Suprapubic skin (tissue), 4 donors: ENCODE results near the gene TIMM44. TPM values are rescaled to one million over a fixed set of nuclear protein-coding genes. Genes with fewer than 3 reads are reported as not detected.
"Not testable (repeated sequence)": the region's sequence is repeated elsewhere in the genome, so short reads cannot be mapped to it uniquely, and the experiment has no call there.

ENCODE experiments used
- DNase-seq, 2 donors: peaks; one replicate each; pipeline ENCODE4 v3.0.0-alpha.2; 2019; ENCODE audit warnings: low spot score in 2 of 2
- H3K27ac ChIP-seq: fragments of 200-600 bp; sonication (generic); one replicate; pipeline ENCODE4 v1.5.1; 2019
- H3K27me3 ChIP-seq: fragments of 200-600 bp; sonication (generic); one replicate; pipeline ENCODE4 v1.5.1; 2019
- H3K36me3 ChIP-seq: fragments of 200-600 bp; sonication (generic); one replicate; pipeline ENCODE4 v1.5.1; 2019
- H3K4me1 ChIP-seq: fragments of 200-600 bp; sonication (generic); one replicate; pipeline ENCODE4 v1.5.1; 2019
- H3K4me3 ChIP-seq: fragments of 200-600 bp; sonication (generic); one replicate; pipeline ENCODE4 v1.5.1; 2019; ENCODE audit warnings: mild to moderate bottlenecking
- H3K9me3 ChIP-seq: fragments of 200-600 bp; sonication (generic); one replicate; pipeline ENCODE4 v1.5.1; 2019
- CTCF ChIP-seq, 2 donors: fragments of 200-600 bp in 1 of 2; fragments of 450-650 bp in 1 of 2; sonication (generic) in 1 of 2; IDR thresholded peaks; one replicate each; pipeline ENCODE4 v1.5.1; 2016 to 2019; ENCODE audit warnings: antibody characterized with exemption in 2 of 2, mild to moderate bottlenecking in 1 of 2, moderate library complexity in 1 of 2
- EP300 ChIP-seq: sonication (generic); formaldehyde crosslinking; IDR thresholded peaks from one replicate; pipeline ENCODE4 v1.6.1; 2017; ENCODE audit warnings: antibody characterized with exemption
- POLR2A ChIP-seq, 2 donors: fragments of 450-650 bp; IDR thresholded peaks; one replicate each; pipeline ENCODE4 v1.6.1; 2017; ENCODE audit warnings: antibody characterized with exemption in 2 of 2, mild to moderate bottlenecking in 2 of 2, moderate library complexity in 2 of 2
- POLR2AphosphoS5 ChIP-seq, 3 donors: sonication (generic); formaldehyde crosslinking; IDR thresholded peaks; one replicate each; pipeline ENCODE4 v1.6.1; 2017; ENCODE audit warnings: antibody characterized with exemption in 3 of 3
- WGBS: methylation state at CpG from one replicate; pipeline ENCODE4 v1.1.5; 2018; 5-methylcytosine and 5-hydroxymethylcytosine counted together
- total RNA-seq, 4 donors: library from RNA; depleted of rRNA; stranded (reverse); fragments of >200 nt; gene quantifications; one replicate each; pipeline ENCODE4 v1.1.0, GENCODE V29; 2016

The TIMM44 gene
- total RNA-seq, 4 donors from 2014 or later, result 34.6 to 85.1 (median 54.5) TPM

DNA sequence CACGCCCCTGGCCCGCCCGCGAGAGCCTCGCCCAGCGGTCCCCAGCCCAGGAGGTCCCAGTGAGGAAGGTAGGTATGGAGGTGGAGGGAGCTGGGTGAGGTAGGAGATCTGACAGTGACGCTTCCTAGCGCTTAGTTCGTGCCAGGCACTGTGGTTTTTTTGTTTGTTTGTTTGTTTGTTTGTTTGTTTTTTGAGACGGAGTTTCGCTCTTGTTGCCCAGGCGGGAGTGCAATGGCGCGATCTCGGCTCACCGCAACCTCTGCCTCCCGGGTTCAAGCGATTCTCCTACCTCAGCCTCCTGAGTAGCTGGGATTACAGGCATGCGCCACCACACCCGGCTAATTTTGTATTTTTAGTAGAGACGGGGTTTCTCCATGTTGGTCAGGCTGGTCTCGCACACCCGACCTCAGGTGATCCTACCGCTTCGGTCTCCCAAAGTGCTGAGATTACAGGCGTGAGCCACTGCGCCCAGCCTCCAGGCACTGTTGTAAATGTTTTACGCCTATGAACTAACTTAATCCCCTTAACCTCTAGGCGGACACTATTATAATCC lies 25.3 kb downstream of the TIMM44 start:
- not testable (repeated sequence) for H3K9me3 ChIP-seq, DNase-seq, H3K27ac ChIP-seq
- 32% methylated on average over 29 of the region's 29 CpGs for WGBS
- Histone ChIP-seq H3K36me3 (peaks cover 16% of the 10 kb centered on the region), H3K4me3 (peak overlapping the region; percentile 45), H3K27me3 (peaks cover 50% of the 10 kb centered on the region), H3K4me1 (peaks cover 68% of the 10 kb centered on the region)
- peak in 1 of 2 donors; percentile 4 for TF ChIP-seq CTCF (IDR thresholded peaks at IDR 0.05)

GRCh38 chr19:7917267-7918061 lies 26.0 kb downstream of the TIMM44 start:
- H3K27me3 ChIP-seq, result peaks cover 50% of the 10 kb centered on the region
- DNase-seq, result no peak
- peaks cover 65% of the 10 kb centered on the region for H3K4me1 ChIP-seq

DNA sequence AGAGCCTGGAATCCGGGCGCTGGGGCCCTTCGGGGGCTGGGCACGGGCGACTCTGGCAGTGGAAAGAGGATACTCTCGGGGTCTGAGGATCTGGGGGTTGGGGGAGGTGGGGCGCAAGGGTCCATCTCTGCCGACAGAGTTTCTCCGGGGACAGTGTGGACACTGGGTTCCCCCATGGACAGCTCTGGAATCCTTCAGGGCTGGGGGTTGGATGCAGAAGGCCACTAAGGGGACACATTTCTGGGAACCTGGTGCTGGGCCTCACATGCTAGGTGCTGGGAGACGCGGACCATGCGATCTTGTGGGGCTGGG lies 26.6 kb downstream of the TIMM44 start:
- Histone ChIP-seq H3K4me1 (peaks cover 60% of the 10 kb centered on the region), H3K27ac (no peak overlapping the region), H3K36me3 (peaks cover 16% of the 10 kb centered on the region), H3K9me3 (no peaks in the 10 kb centered on the region), H3K4me3 (peak overlapping the region; percentile 45), H3K27me3 (peaks cover 50% of the 10 kb centered on the region)
- no CpG with 5 or more reads among the region's 12 CpGs for WGBS
- TF ChIP-seq CTCF (IDR thresholded peaks at IDR 0.05), result no peak
- TF ChIP-seq POLR2A (IDR thresholded peaks at IDR 0.05), result no peak
- no peak for TF ChIP-seq POLR2AphosphoS5 (IDR thresholded peaks at IDR 0.05)
- no peak for TF ChIP-seq EP300
- DNase-seq, result peak in 1 of 2 donors; percentile 68

More at GRCh38 chr19:7917267-7918061, 26.0 kb downstream of the TIMM44 start:
- Histone ChIP-seq H3K27ac (no peak overlapping the region), H3K9me3 (no peaks in the 10 kb centered on the region), H3K36me3 (peaks cover 16% of the 10 kb centered on the region), H3K4me3 (peak overlapping the region; percentile 45)
- no peak for TF ChIP-seq POLR2A (IDR thresholded peaks at IDR 0.05)
- TF ChIP-seq CTCF (IDR thresholded peaks at IDR 0.05), result peak; percentile 21 to 67
- TF ChIP-seq EP300, result no peak
- WGBS, result under 1% methylated on average over 58 of the region's 71 CpGs

DNA sequence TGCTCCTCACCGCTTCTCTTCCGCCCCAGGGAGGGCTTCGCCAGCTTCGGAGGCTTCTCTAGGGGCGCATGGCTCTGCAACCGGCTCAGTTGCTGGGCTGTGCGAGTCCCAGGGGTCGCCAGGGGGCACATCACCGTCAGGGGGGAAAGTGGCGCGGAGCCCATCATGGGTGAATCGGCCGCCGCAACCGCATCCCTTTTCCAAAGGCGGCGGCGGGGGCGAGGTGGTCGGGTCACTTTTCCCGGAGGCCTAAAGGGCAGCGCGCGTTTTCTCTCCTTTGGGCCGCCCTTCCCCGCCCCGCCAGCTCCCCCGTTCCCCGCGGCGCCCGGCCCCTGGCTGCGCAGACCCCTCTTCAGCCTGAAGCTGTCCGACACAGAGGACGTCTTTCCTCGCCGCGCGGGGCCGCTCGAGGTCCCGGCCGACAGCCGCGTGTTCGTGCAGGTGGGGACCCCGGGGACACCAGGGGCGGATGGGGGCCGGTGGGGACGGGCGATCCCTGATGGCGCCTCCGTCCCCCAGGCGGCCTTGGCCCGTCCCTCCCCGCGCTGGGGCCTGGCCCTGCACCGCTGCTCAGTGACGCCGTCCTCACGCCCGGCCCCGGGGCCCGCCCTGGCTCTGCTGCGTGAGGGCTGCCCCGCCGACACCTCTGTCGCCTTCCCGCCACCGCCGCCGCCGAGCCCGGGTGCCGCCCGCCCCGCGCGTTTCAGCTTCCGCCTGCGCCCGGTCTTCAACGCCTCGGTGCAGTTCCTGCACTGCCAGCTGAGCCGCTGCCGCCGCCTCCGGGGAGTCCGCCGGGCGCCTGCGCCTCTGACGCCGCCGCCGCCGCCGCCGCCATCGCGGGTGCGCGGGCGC lies 27.1 kb downstream of the TIMM44 start:
- Histone ChIP-seq H3K36me3 (peaks cover 21% of the 10 kb centered on the region), H3K27me3 (peaks cover 50% of the 10 kb centered on the region), H3K9me3 (no peaks in the 10 kb centered on the region), H3K27ac (no peak overlapping the region), H3K4me3 (peak overlapping the region; percentile 45), H3K4me1 (peaks cover 58% of the 10 kb centered on the region)
- TF ChIP-seq CTCF (IDR thresholded peaks at IDR 0.05) (no peak), POLR2AphosphoS5 (IDR thresholded peaks at IDR 0.05) (no peak), EP300 (no peak), POLR2A (IDR thresholded peaks at IDR 0.05) (no peak)
- peak in 1 of 2 donors; percentile 71 for DNase-seq
- 0% methylated on average over 2 of the region's 104 CpGs for WGBS
